ENCODE results near the gene C16orf74. TPM values are rescaled to one million over a fixed set of nuclear protein-coding genes. Genes with fewer than 3 reads are reported as not detected.

C16orf74 gene
- total RNA-seq, 1 donor = 8.2 TPM

DNA sequence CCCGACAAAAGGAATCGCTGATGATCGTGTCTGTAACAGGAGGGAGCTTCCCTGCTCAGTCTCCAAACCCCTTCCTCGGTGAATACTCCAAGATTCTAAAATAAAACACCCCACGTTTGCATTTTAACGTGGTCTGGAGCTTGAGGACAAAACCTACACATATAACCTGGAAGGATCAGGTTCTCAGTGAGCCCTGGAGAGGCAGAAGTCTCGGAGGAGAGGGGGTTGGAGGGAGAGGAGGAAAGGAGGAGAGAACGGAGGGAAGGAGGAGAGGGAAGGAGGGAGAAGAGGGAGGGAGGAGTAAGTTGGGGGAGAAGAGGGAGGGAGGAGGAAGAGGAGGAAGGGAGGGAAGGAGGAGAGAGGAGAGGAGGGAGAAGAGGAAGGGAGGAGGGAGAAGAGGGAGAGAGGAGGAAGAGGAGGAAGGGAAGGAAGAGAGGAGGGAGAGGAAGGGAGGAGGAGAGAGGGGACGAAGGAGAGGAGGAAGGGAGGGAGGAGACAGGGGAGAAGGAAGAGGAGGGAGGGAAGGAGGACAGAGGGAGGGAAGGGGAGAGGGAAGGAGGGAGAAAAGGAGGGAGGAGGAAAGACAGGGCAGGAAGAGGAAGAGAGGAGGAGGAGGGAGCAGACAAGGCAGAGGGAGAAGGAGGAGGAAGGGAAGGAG, 34.7 kb downstream of the C16orf74 start:
- DNase-seq (ENCODE audit: low read depth) = no peak
- H3K4me3 ChIP-seq (ENCODE audit: low read depth, low read length) = no peak overlapping the region
- TF ChIP-seq, protein P1, sequence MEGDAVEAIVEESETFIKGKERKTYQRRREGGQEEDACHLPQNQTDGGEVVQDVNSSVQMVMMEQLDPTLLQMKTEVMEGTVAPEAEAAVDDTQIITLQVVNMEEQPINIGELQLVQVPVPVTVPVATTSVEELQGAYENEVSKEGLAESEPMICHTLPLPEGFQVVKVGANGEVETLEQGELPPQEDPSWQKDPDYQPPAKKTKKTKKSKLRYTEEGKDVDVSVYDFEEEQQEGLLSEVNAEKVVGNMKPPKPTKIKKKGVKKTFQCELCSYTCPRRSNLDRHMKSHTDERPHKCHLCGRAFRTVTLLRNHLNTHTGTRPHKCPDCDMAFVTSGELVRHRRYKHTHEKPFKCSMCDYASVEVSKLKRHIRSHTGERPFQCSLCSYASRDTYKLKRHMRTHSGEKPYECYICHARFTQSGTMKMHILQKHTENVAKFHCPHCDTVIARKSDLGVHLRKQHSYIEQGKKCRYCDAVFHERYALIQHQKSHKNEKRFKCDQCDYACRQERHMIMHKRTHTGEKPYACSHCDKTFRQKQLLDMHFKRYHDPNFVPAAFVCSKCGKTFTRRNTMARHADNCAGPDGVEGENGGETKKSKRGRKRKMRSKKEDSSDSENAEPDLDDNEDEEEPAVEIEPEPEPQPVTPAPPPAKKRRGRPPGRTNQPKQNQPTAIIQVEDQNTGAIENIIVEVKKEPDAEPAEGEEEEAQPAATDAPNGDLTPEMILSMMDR (IDR thresholded peaks at IDR 0.05; ENCODE audit: insufficient read depth, low read depth, low read length) = no peak

- TF ChIP-seq, protein P1 (IDR thresholded peaks at IDR 0.05; ENCODE audit: insufficient read depth, low read depth, low read length) = no peak
- no peak overlapping the region for H3K4me3 ChIP-seq (ENCODE audit: low read depth, low read length)
- peak; percentile 62 for DNase-seq (ENCODE audit: low read depth)
Observed at GRCh38 chr16:85715169-85716021, 35.5 kb downstream of the C16orf74 start.

DNA sequence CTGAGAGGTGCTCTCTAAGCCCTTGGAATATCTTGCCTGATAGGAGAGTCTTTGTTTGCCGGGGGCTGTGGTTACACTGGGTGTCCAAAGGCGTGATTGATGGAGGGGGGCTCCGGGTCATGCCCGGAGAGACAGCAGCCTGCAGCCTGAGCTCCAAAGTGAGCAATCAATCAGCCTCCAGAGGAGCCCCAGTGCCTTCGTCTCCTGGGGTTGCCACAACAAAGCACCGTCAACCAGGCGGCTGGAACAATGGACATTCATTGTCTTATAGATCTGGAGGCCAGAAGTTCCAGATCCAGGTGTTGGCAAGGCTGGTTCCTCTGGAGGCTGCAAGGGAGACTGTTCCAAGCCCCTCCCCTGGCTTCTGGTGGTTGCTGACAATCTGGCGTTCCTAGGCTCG, 38.1 kb downstream of the C16orf74 start:
- DNase-seq (ENCODE audit: low read depth) = no peak
- TF ChIP-seq, protein P1 (IDR thresholded peaks at IDR 0.05; ENCODE audit: insufficient read depth, low read depth, low read length) = no peak

GRCh38 chr16:85711982-85712587, 38.8 kb downstream of the C16orf74 start:
- DNase-seq (ENCODE audit: low read depth) = no peak
- no peak overlapping the region for H3K4me3 ChIP-seq (ENCODE audit: low read depth, low read length)
- TF ChIP-seq, protein P1 (IDR thresholded peaks at IDR 0.05; ENCODE audit: insufficient read depth, low read depth, low read length) = no peak

More for the DNA sequence above, 38.1 kb downstream of the C16orf74 start:
- no peak overlapping the region for H3K4me3 ChIP-seq (ENCODE audit: low read depth, low read length)

GRCh38 chr16:85710732-85711131, 40.2 kb downstream of the C16orf74 start:
- no peak overlapping the region for H3K4me3 ChIP-seq (ENCODE audit: low read depth, low read length)
- DNase-seq (ENCODE audit: low read depth) = no peak
- TF ChIP-seq, protein P1 (IDR thresholded peaks at IDR 0.05; ENCODE audit: insufficient read depth, low read depth, low read length) = no peak

DNA sequence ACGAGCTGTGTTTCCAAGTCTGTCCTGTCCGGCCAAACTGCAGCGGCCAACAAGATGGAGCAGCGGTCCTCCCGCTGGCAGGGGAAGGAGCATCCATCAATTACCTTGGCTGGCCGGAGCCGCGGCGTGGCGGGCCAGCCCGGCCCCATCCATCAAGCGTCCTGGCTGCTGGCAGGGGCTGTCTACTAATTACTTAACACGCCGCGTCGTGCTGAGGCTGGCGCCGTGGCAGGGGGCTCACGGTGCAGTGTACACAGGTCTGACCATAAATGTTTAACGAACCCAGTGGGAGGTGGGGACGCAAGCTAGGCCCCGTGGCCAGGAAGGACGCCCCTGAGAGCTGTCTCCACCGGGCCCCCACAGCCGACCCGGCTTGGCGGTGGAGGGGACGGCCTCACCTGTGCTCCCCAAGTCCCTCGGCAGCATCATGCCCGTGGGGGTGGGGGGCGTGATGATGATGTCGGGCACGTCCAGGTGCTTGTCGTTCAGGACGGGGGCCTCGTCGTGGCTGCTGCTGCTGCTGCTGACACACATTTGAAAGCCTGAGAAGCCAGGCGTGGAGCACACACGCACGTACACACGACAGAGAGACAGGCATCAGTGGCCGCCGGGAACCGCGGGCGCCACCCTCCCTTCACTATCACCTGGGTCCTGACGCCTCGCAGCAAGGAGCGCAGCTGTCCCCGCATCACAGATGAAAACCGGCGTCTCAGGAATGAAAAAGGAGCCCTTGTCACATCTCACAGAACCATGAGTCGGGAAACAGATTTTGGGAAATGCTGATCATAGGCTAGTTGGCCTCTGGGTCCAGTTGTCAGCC, 40.9 kb downstream of the C16orf74 start:
- no peak overlapping the region for H3K4me3 ChIP-seq (ENCODE audit: low read depth, low read length)
- no peak for DNase-seq (ENCODE audit: low read depth)
- TF ChIP-seq, protein P1 (IDR thresholded peaks at IDR 0.05; ENCODE audit: insufficient read depth, low read depth, low read length) = no peak

Measured in fibroblast of villous mesenchyme (primary cell).